Inflammatory macrophage treated with lipopolysaccharide for 4 hours (primary cell): ENCODE measurements around the gene KIAA1549.
"Not testable (repeated sequence)": the region's sequence is repeated elsewhere in the genome, so short reads cannot be mapped to it uniquely, and the experiment has no call there.

ENCODE experiments used
- DNase-seq: peaks from one replicate; pipeline ENCODE4 v3.0.0-alpha.2; 2020

The KIAA1549 gene

GRCh38 chr7:138941545-138941944, 39.6 kb downstream of the KIAA1549 start:
- DNase-seq = no peak

- not testable (repeated sequence) for DNase-seq
Observed at GRCh38 chr7:138940602-138941001, 40.6 kb downstream of the KIAA1549 start.

- DNase-seq = no peak
Observed at GRCh38 chr7:138937484-138937883, 43.7 kb downstream of the KIAA1549 start.

GRCh38 chr7:138935465-138936011, 45.7 kb downstream of the KIAA1549 start:
- no peak for DNase-seq

GRCh38 chr7:138934861-138935260, 46.3 kb downstream of the KIAA1549 start:
- no peak for DNase-seq

- no peak for DNase-seq
Observed at GRCh38 chr7:138934367-138934766, 46.8 kb downstream of the KIAA1549 start.

- DNase-seq = no peak
Observed at GRCh38 chr7:138932870-138933269, 48.3 kb downstream of the KIAA1549 start.

- DNase-seq = no peak
Observed at GRCh38 chr7:138932427-138932826, 48.8 kb downstream of the KIAA1549 start.

GRCh38 chr7:138929969-138930368, 51.2 kb downstream of the KIAA1549 start:
- DNase-seq = no peak

GRCh38 chr7:138926241-138926612, 55.0 kb downstream of the KIAA1549 start:
- DNase-seq = no peak

- no peak for DNase-seq
Observed at GRCh38 chr7:138924501-138925225, 56.5 kb downstream of the KIAA1549 start.

GRCh38 chr7:138921277-138921676, 59.9 kb downstream of the KIAA1549 start:
- DNase-seq = no peak

- DNase-seq = no peak
Observed at GRCh38 chr7:138919911-138920310, 61.3 kb downstream of the KIAA1549 start.

GRCh38 chr7:138919216-138919615, 62.0 kb downstream of the KIAA1549 start:
- no peak for DNase-seq

- DNase-seq = no peak
Observed at GRCh38 chr7:138918756-138919155, 62.4 kb downstream of the KIAA1549 start.

GRCh38 chr7:138918176-138918575, 63.0 kb downstream of the KIAA1549 start:
- no peak for DNase-seq

GRCh38 chr7:138917771-138918170, 63.4 kb downstream of the KIAA1549 start:
- no peak for DNase-seq

- no peak for DNase-seq
Observed at GRCh38 chr7:138916731-138917130, 64.5 kb downstream of the KIAA1549 start.

- no peak for DNase-seq
Observed at GRCh38 chr7:138916275-138916674, 64.9 kb downstream of the KIAA1549 start.

GRCh38 chr7:138913783-138914182, 67.4 kb downstream of the KIAA1549 start:
- no peak for DNase-seq

- DNase-seq = no peak
Observed at GRCh38 chr7:138911007-138911406, 70.2 kb downstream of the KIAA1549 start.

- no peak for DNase-seq
Observed at GRCh38 chr7:138907850-138908249, 73.3 kb downstream of the KIAA1549 start.

GRCh38 chr7:138907201-138907847, 73.9 kb downstream of the KIAA1549 start:
- no peak for DNase-seq

GRCh38 chr7:138903859-138904435, 77.2 kb downstream of the KIAA1549 start:
- DNase-seq = no peak
